Activated CD4-positive, alpha-beta T cell treated with anti-CD3 and anti-CD28 coated beads, Interleukin-10, Interleukin-2, amounts not matched to agents 100 ng/mL and 50 ng/mL, durations not matched to agents 16 hours and 8 hours (primary cell): Measurements from ENCODE around the gene NUAK2.
"Not testable (repeated sequence)": the region's sequence is repeated elsewhere in the genome, so short reads cannot be mapped to it uniquely, and the experiment has no call there.

Experiments used
- DNase-seq: peaks from one replicate; pipeline ENCODE4 v3.0.0-alpha.2; 2020

Gene NUAK2

DNA sequence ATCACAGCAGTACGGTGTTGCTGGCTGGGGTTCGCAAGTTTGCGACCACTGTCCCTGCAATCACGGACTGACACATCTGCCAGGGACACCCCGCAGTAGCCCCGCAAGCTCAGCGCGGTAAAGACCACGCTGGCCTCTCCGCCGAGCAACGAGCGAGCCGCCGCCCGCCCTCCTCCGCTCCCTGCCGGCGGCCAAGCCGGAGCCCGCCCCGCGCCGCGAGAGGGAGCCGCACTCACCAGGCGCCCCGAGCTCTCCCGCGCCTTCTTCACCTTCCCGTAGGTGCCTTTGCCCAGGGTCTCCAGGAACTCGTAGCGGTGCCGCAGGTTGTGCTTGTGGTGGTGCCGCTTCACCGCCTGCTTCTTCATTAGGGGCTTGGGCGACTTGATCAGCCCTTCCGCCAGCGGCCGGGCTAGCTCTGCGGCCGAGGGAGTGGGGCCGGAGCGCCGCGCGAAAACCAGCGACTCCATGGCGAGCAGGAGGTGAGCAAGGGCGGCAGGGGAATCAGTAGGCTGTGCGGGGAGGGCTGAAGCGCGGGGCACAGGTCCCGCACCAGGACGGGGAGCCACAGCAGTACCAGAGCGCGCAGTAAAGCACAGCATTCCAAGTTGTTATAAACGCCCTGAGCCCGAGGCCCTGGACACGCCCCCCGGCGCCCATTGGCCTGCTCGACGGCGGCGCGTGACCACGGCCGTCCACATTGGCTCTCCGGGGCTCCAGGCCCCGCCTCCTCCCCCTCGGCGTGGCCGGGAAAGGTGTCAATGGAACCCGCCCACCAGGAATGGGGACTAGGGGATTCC is at the start of gene NUAK2:
TSS of gene NUAK2 (minus strand) at position 584 of the 797 bp plus-strand sequence. CDS start at position 467, 117 bp downstream.
- peak; percentile 73 for DNase-seq

- DNase-seq: no peak
Measured at GRCh38 chr1:205370780-205371179, 49.2 kb upstream of the NUAK2 start.

DNA sequence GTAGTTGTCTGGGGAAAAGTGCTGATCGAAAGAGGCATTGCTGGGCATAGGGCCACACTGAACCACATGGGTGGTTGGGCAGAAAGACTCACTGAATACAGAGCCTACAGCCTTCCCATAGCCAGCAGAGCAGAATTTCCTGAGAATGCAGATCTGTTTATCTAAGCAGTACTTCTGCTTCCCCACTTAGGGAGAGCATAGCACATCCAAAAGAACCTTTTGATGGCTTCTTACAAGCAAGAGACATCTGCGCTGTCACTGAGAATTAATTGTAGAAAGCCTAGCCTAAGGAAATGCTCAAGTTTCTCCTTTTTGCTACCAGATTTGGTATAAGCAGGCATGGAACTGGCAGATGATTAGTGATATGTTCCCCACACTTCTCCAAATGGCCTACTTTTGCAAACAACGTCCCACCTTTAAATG is 48.2 kb upstream of the NUAK2 start:
- DNase-seq: no peak

DNA sequence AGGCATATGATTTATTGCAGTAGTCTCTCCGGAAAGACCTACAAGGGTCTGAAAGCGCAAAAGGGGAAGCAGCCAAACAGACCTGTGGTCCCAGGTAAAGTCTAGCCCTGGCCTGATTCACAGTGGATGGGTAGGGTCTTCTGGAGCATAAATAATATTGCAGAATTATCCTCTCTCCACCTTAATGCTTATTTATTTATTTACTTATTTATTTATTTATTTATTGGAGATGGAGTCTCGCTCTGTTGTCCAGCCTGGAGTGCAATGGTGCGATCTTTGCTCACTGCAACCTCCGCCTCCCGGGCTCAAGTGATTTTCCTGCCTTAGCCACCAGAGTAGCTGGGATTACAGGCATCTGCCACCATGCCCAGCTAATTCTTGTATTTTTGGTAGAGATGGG is 46.9 kb upstream of the NUAK2 start:
- DNase-seq: no peak

DNA sequence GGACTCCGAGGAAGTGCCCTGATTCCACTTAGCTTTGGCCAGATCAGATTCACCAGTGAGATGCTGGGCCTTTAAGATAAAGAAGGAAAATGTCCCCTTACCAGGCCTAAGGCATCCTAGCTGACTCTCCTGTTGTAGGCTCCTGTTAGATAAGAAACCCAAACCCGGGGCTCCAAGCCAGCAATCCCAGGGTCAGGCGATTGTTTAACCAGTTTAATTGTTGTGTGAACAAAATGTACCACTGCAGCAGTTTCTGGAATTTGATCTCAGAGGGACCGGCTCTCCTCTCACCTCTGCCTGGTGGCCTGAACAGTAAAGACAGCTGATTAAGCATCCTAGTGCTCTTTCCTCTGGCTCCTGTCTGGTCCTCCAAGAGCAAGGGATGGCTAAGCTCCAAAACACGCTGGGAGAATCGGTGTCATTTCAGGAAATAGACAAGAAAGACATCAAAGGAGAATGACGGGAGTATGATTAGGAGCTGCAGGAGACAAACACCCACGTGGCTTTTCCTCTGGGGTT is 44.5 kb upstream of the NUAK2 start:
- DNase-seq: no peak

- not testable (repeated sequence) for DNase-seq
Measured at GRCh38 chr1:205365086-205365485, 43.5 kb upstream of the NUAK2 start.

GRCh38 chr1:205360891-205361290 is 39.3 kb upstream of the NUAK2 start:
- DNase-seq: no peak

GRCh38 chr1:205359771-205360565 is 38.4 kb upstream of the NUAK2 start:
- DNase-seq: no peak

DNA sequence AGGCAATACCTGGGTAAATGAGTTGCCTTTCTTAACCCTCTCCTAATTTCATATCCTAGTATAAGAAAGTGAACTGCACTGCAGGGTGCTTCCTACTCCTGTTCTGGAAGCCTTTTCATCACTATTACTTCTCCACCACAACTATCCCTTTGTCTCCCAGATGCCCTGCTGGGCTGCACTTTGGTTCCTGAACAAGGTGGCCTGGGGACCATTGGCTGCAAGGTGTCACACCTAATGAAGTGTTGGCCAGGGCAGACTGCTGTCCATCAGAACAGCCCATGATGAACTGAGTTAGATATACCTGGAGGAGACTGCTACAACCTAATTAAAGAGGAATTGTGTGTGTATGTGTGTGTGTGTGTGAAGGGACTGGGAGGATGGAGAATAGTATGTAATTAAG is 37.0 kb upstream of the NUAK2 start:
- no peak for DNase-seq

DNA sequence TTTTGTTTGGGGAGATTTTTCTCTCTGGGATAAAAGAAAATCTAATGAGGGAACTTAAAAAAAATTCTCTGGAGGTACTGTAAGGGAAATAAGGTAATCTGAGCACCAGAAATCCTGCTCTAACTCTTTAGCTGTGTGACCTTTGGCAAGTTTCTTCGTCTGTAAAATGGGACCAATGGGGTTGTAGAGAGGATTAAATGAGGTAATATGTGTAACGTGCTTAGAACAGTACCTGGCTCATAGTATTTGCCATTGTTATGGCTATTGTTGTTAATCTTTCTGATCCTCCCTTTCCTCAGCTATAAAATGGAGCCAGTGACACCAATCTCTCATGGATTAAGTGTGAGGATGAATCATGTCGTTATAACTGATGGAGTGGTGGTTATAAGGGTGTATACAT is 36.0 kb upstream of the NUAK2 start:
- no peak for DNase-seq

- DNase-seq: no peak
Measured at GRCh38 chr1:205356440-205357139, 35.0 kb upstream of the NUAK2 start, which contains the start of gene KLHDC8A. Gene KLHDC8A, minus strand, starts transcription at chr1:205356922. Its CDS starts 13,318 bp downstream, at chr1:205343604.

DNA sequence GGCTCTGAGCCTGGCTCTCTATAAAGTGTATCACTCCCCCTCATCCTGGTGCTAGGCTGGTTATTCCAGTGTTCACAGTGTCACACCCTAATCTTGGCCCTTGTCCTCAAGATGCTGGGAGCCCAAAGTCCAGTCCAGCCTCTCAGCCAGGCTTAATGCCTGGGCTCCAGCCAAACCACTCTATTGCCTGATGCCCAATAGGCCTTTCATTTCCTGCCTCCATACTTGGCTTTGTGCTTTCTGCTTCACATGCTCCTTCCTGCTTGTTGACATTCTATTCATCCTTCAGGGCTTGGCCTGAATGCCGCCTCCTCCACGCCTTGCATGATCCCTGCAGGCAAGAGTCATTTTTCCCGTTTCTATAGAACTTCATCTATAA is 33.5 kb upstream of the NUAK2 start:
- no peak for DNase-seq

DNA sequence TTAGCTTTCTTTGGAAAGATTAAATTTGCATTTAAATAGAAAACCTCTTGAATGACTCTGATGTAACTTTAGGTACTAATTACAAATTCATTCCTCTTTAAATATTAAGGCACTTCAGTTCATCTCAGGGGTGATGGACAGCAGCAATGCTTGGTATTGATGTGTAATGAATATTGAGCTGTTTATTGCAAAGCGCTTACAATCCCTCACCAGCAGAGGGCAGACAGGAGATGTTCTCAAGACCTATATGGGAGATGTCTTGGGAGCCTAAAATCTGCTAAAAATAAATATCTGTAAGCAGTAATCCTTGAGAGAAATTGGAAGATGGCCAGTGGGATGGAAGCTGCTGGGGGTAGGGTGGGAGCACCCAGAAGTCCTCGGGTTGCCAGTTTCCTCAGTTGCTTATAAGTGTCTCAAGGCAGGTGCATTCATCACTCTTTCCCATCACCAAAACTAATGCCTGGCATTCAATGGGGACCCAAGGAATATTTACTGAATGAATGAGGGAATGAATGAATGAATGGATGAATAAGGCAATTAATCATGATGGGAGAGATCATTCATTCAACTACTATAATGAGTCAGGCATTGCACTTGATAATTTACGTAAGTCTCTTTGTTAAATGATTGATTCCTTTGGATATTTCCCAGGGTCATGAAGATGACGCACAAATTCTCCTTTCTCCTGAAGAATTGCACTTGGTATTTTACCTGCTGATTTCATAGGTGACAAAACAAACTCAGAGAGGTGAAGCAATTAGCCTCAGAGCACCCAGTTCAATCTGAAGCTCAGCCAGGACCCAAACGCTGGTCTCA is 32.9 kb upstream of the NUAK2 start:
- peak; percentile 71 for DNase-seq

GRCh38 chr1:205353612-205354011 is 32.1 kb upstream of the NUAK2 start:
- DNase-seq: no peak

- no peak for DNase-seq
Measured at GRCh38 chr1:205353191-205353590, 31.6 kb upstream of the NUAK2 start.

DNA sequence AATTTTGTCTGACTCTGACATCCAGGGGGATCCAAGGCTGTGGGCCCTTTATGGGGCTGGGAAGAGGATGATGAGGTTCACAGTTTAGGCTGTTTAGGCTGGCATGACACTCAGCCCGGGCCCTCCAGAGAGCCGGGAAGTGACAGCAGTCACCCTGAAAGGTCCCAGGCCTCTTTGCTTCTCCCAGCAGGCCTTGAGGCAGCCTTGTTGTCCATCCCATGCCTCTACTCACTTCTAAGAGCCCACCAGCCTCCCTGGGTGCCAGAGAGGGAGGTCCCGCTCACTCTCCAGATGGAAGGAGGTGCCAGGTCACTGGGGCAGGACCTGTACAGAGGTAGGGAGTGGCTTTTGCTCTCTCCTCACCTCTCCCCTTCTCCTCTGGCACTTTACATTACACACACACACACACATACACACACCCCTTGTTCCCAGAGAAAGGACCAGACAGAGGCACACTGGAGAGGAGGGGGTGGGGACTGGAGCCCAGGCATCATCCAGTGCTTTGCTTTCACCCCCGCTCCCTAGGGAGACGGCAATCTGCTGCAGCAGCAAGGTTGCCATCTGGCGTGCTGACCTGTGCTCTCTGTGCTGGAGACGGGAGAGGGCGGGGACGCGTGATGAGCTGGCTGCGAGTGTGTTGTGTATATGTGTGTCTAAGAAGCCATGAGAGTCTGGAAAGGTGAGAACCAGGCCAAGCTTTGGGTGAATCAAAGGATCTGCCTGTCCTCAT is 30.6 kb upstream of the NUAK2 start:
- no peak for DNase-seq

- no peak for DNase-seq
Measured at GRCh38 chr1:205350691-205351141, 29.2 kb upstream of the NUAK2 start.

DNA sequence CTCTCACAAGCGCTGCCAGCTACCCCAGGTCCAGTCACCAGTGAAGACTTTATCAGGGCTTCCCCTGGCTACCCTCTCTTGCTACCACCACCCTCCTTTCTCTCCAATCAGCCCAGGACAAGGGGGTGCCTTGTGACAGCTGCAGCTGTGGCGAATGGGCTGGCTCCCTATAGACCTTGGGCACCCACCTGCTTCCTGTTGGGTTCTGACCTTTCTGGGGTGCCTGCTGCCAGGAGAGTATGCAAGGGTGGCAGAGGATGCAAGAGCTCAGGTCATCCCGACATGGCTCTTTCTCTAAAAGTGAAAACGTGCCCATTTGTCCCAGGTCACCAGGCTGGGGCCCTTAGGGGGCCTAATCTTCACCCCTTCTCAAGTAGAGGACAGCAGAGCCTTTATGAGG is 28.6 kb upstream of the NUAK2 start:
- no peak for DNase-seq

DNA sequence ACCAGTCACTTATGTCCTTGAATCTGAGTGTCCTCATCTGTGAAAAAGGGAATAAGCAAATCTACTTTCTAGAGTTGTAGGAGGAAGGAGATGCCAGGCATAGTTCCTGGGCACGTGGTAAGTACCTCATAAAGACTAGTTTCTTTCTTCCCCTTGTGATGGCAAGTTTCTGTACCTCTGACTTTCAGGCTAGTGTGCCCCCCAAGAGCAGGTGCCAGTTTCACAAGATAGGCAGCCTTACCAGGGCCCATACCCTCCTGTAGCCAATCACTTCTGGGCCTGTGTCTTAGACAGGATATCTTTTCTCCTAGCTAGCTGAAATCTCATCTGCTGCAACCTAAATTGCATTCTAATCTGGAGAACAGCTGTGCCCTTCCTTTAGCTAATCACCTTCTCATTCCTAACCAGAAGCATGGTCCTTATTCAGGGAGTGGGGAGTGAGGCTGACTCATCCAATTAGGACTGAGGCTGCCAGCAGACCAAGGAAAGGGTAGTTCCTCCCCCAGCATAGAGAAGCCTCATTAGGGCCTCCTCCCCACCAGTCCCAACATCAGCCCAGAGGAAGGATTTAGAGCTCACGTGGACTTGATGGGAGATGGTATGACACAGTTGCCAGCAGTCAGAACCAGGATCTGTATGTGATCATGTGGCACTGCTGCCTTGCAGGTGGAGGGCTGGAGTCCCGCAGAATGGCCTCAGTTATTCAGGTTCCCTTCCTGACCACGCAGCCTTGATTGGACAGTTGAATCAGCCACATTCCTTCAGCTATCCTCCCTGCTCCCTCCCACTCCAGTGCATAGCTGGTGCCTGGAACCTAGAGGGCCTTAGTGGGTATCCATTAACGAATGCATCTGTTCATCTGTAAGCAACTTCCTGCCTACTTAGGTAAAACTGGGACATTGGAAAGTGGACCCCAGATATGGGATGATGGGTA is 27.3 kb upstream of the NUAK2 start:
- DNase-seq: no peak

DNA sequence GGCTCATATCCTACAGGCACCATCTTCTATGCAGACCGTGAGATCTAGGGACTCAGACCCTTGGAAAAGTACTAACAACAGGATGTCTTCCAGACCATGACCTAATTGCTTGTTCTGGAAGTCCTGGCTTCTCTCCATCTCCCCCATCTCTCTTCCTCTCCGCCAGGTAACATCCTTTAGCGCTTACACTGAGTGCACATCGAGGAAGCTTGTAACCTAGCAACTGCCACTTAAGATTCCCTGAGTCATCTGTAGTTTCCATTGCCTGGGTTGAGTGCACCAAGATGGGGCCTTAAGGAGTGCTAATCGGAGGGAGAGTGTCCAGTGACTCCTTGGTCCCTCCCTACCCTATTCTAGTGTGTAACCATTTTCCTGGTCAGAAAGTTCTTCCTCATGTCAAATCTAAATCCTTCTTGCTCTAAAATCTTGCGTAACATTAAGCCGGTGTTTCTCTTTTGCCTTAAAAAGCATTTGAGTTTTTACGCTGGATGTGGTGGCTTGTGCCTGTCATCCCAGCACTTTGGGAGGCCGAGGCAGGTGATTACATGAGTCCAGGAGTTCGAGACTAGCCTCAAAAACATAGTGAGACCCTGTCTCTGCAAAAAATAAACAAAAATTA is 25.5 kb upstream of the NUAK2 start:
- no peak for DNase-seq
